Heart left ventricle (tissue), 16 donors: ENCODE results near the gene CCBE1. TPM values are rescaled to one million over a fixed set of nuclear protein-coding genes. Genes with fewer than 3 reads are reported as not detected.
A peak's percentile ranks its signal among the peaks of the same experiment; 100 is the strongest.

Experiments
- ATAC-seq, 4 donors: fragments of 200-7000 bp; cut with Tn5 transposase; one replicate each; pipeline ENCODE4 v1.9.1; 2020 to 2022; ENCODE audit warnings: moderate library complexity in 4 of 4, mild to moderate bottlenecking in 3 of 4, moderate number of reproducible peaks in 1 of 4
- DNase-seq, 5 donors: peaks; one replicate each; pipeline ENCODE4 v3.0.0-alpha.2; 2020
- H3K27ac ChIP-seq, 12 donors: fragments of 200-600 bp; sonication (generic) in 4 of 12; one replicate each; pipeline versions ENCODE4 v1.5.0 to v1.8.0; 2016 to 2022; ENCODE audit warnings: mild to moderate bottlenecking in 2 of 12
- H3K27me3 ChIP-seq, 9 donors: fragments of 200-600 bp; sonication (generic) in 2 of 9; one replicate each; pipeline versions ENCODE4 v1.5.1 to v1.8.0; 2016 to 2022; ENCODE audit warnings: mild to moderate bottlenecking in 3 of 9
- H3K36me3 ChIP-seq, 9 donors: fragments of 200-600 bp; sonication (generic) in 2 of 9; one replicate each; pipeline versions ENCODE4 v1.5.0 to v1.8.0; 2018 to 2022; ENCODE audit warnings: mild to moderate bottlenecking in 2 of 9
- H3K4me1 ChIP-seq, 12 donors: fragments of 200-600 bp; sonication (generic) in 4 of 12; one replicate each; pipeline versions ENCODE4 v1.5.0 to v1.8.0; 2016 to 2022; ENCODE audit warnings: mild to moderate bottlenecking in 3 of 12
- H3K4me3 ChIP-seq, 12 donors: fragments of 200-600 bp; sonication (generic) in 4 of 12; one replicate each; pipeline versions ENCODE4 v1.5.0 to v1.8.0; 2017 to 2022; ENCODE audit warnings: mild to moderate bottlenecking in 9 of 12, moderate library complexity in 4 of 12
- H3K9me3 ChIP-seq, 12 donors: fragments of 200-600 bp; sonication (generic) in 4 of 12; one replicate each; pipeline versions ENCODE4 v1.5.0 to v1.8.0; 2016 to 2022; ENCODE audit warnings: mild to moderate bottlenecking in 1 of 12
- POLR2A ChIP-seq, 2 donors: fragments of 450-650 bp; IDR thresholded peaks; one replicate each; pipeline ENCODE4 v1.6.1; 2017; ENCODE audit warnings: antibody characterized with exemption in 2 of 2, mild to moderate bottlenecking in 2 of 2, moderate library complexity in 2 of 2
- WGBS, 4 donors: extraction: QIAGEN DNeasy Blood & Tissue Kit in 2 of 4; methylation state at CpG; one replicate each; pipeline versions ENCODE4 v1.1.5 to v1.1.7; 2013 to 2018; 5-methylcytosine and 5-hydroxymethylcytosine counted together
- intact Hi-C, 10 donors: fragments of 100-400 bp; cut with DNase I; formaldehyde crosslinking; loops; one replicate each; pipeline versions ENCODE4 v1.11.1 to v1.14.2; 2022
- polyA plus RNA-seq, 2 donors: library from polyadenylated mRNA; stranded (reverse); fragments of 200-250 nt; gene quantifications; one replicate each; pipeline ENCODE4 v1.2.3, GENCODE V29; 2013
- total RNA-seq, 9 donors: library from RNA; depleted of rRNA in 2 of 9; stranded (reverse); fragments of >200 nt in 2 of 9; fragmentation: NEBNext Ultra II Directional in 3 of 9; extraction: Animal tissue kit (Norgen Biotek cat#: 25700) in 3 of 9; gene quantifications; one replicate each; pipeline versions ENCODE4 v1.1.0 to v1.2.4, GENCODE V29; 2016 to 2023
- TF ChIP-seq, protein P1 (sequence below), 12 donors: fragments of 200-600 bp; sonication (generic) in 4 of 12; IDR thresholded peaks; one replicate each; pipeline versions ENCODE4 v1.5.0 to v1.8.0; 2018 to 2022; ENCODE audit warnings: antibody characterized with exemption in 12 of 12, mild to moderate bottlenecking in 5 of 12
- donor health status: ischemic (EF 13 %, LVEDD 7.1; RV severe dilation, severe dysfunction).
- donor health status: healthy with polysubstance abuse.
- donor health status: DM: no; HTN: yes; CAD: no.
- donor health status: DM: no; HTN: no; CAD: no.
- donor health status: ischemic (EF 25% LVEDD 6.9; RV normal size, moderate dysfunction).
- donor health status: ischemic (EF 25% LVEDD 5.7; RV mildly dilated, moderate dysfunction).
- donor health status: healthy.
- donor health status: DM: yes; HTN: yes; CAD: no.
- donor health status: ischemic (EF 35%, LVEDD 5.7; RV mildly dilated, moderate dysfunction).
- donor health status: nonischemic (EF 11% LVEDD 7.7; RV severe dilation, severe dysfunction).
- donor health status: DM: yes; HTN: yes; CAD: no.
- donor health status: PGD.
- donor health status: ischemic (EF 29% LVEDD 5.4; RV normal size, mild dysfunction).
- donor health status: nonischemic (EF 23%, LVEDD 6.1; RV moderate dilation, normal function).

Gene CCBE1
- total and polyA plus RNA-seq, 11 donors: 0.15 to 6.3 (median 0.74) TPM

DNA sequence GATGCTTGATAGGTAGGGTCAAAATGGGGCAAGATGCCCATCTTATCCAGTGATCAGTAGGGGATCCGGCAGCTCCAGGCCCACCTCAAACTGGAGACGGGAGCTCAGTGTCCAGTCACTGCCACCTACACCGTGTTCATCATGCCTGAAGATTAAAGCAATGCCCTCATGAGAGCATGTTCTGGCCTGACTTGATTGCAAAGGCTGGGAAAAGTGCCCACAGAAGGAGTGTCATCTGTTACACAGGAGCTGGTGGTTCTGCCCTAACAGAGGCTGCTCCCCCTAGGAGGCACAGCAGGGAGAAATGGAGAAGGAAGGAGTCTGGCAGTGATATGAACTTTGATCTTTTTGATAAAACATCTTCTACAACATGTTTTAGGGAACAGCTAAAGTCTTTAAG, 92.3 kb downstream of the CCBE1 start:
- TF ChIP-seq POLR2A (IDR thresholded peaks at IDR 0.05): no peak
- TF ChIP-seq, protein P1, sequence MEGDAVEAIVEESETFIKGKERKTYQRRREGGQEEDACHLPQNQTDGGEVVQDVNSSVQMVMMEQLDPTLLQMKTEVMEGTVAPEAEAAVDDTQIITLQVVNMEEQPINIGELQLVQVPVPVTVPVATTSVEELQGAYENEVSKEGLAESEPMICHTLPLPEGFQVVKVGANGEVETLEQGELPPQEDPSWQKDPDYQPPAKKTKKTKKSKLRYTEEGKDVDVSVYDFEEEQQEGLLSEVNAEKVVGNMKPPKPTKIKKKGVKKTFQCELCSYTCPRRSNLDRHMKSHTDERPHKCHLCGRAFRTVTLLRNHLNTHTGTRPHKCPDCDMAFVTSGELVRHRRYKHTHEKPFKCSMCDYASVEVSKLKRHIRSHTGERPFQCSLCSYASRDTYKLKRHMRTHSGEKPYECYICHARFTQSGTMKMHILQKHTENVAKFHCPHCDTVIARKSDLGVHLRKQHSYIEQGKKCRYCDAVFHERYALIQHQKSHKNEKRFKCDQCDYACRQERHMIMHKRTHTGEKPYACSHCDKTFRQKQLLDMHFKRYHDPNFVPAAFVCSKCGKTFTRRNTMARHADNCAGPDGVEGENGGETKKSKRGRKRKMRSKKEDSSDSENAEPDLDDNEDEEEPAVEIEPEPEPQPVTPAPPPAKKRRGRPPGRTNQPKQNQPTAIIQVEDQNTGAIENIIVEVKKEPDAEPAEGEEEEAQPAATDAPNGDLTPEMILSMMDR (IDR thresholded peaks at IDR 0.05): no peak
- intact Hi-C loops: loop anchor here in 3 of 10 donors (5.0 to 10.0 kb wide), 4 partner anchors 53 to 150 kb away; no protein-coding TSS in a partner anchor
- Histone ChIP-seq H3K36me3 (no peaks in the 10 kb centered on the region), H3K27ac (no peak overlapping the region), H3K4me1 (peaks cover 0 to 23% (median 5%) of the 10 kb centered on the region in 12 donors), H3K4me3 (no peak overlapping the region), H3K27me3 (no peaks in the 10 kb centered on the region), H3K9me3 (no peaks in the 10 kb centered on the region)
- DNase-seq: no peak
- ATAC-seq: peak; percentile 54 to 81 (median 71)
- WGBS, 4 donors: 51 to 72% (median 65%) methylated on average over 3 of the region's 3 CpGs

GRCh38 chr18:59597049-59597448, 100.2 kb downstream of the CCBE1 start:
- Histone ChIP-seq H3K27me3 (no peaks in the 10 kb centered on the region), H3K27ac (no peak overlapping the region), H3K4me3 (no peak overlapping the region), H3K9me3 (no peaks in the 10 kb centered on the region), H3K36me3 (no peaks in the 10 kb centered on the region), H3K4me1 (peaks cover 0 to 12% (median 0%) of the 10 kb centered on the region in 12 donors)
- intact Hi-C loops: no loop called here
- TF ChIP-seq POLR2A (IDR thresholded peaks at IDR 0.05): no peak
- TF ChIP-seq, protein P1 (IDR thresholded peaks at IDR 0.05): no peak
- ATAC-seq: no peak
- no peak for DNase-seq
- 85 to 93% (median 89%) methylated on average over 3 of the region's 3 CpGs for WGBS, 4 donors

DNA sequence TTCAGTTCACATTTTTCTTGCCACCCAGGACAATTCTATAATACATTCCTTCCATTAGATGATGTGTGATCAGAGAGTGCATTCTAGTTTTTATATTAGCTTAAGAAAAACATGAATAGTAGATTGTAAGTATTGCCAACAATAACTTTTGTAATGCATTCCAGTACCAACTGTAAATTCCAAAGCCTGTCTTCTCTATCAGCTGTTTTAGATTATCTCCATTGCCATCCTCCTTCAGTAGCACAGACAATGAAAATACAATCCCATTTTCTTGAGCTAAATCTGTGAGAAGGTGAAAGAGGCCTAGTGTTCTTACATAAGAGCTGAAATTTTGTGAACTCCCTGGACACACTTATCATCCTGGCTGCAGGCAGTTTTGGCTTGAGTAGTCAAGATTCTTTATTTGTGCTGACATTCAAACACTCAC, 103.9 kb downstream of the CCBE1 start:
- intact Hi-C loops: no loop called here
- H3K27ac ChIP-seq: no peak overlapping the region
- DNase-seq (no peak), ATAC-seq (peak in 1 of 4 donors; percentile 32)
- no peak overlapping the region for H3K4me3 ChIP-seq
- no peaks in the 10 kb centered on the region for H3K9me3 ChIP-seq
- H3K36me3 ChIP-seq: no peaks in the 10 kb centered on the region
- TF ChIP-seq, protein P1 (IDR thresholded peaks at IDR 0.05): no peak
- TF ChIP-seq POLR2A (IDR thresholded peaks at IDR 0.05): no peak
- no peaks in the 10 kb centered on the region for H3K27me3 ChIP-seq
- H3K4me1 ChIP-seq: peaks cover 0 to 12% (median 0%) of the 10 kb centered on the region in 12 donors

- H3K9me3 ChIP-seq: no peaks in the 10 kb centered on the region
- H3K27me3 ChIP-seq: no peaks in the 10 kb centered on the region
- 87 to 96% (median 94%) methylated on average over 3 of the region's 3 CpGs for WGBS, 4 donors
- no peak overlapping the region for H3K27ac ChIP-seq
- no peaks in the 10 kb centered on the region for H3K36me3 ChIP-seq
- H3K4me1 ChIP-seq: peaks cover 0 to 12% (median 0%) of the 10 kb centered on the region in 12 donors
- DNase-seq (no peak), ATAC-seq (no peak)
- TF ChIP-seq, protein P1 (IDR thresholded peaks at IDR 0.05): no peak
- TF ChIP-seq POLR2A (IDR thresholded peaks at IDR 0.05): no peak
- no peak overlapping the region for H3K4me3 ChIP-seq
- intact Hi-C loops: no loop called here
Measured at GRCh38 chr18:59592624-59593023, 104.6 kb downstream of the CCBE1 start.
